GM21447 (cell line): ENCODE results near the gene SMIM14.
A peak's percentile ranks its signal among the peaks of the same experiment; 100 is the strongest.
"Not testable (repeated sequence)": the region's sequence is repeated elsewhere in the genome, so short reads cannot be mapped to it uniquely, and the experiment has no call there.

Source experiments
- ATAC-seq: cut with Tn5 transposase; IDR thresholded peaks from one replicate; pipeline ENCODE4 v1.9.1; 2021; ENCODE audit not compliant: unreplicated experiment

SMIM14 gene

GRCh38 chr4:39597695-39598381, 40.8 kb downstream of the SMIM14 start:
- no peak for ATAC-seq

- no peak for ATAC-seq
Observed at GRCh38 chr4:39596971-39597370, 41.7 kb downstream of the SMIM14 start.

- no peak for ATAC-seq
Observed at GRCh38 chr4:39591290-39591689, 47.4 kb downstream of the SMIM14 start.

GRCh38 chr4:39587881-39588280, 50.8 kb downstream of the SMIM14 start:
- no peak for ATAC-seq

- no peak for ATAC-seq
Observed at GRCh38 chr4:39574946-39575345, 63.7 kb downstream of the SMIM14 start.

GRCh38 chr4:39571504-39571903, 67.2 kb downstream of the SMIM14 start:
- no peak for ATAC-seq

GRCh38 chr4:39571054-39571453, 67.6 kb downstream of the SMIM14 start:
- ATAC-seq: no peak

GRCh38 chr4:39569209-39569608, 69.5 kb downstream of the SMIM14 start:
- ATAC-seq: peak; percentile 54

GRCh38 chr4:39568805-39569204, 69.9 kb downstream of the SMIM14 start:
- ATAC-seq: peak; percentile 78

- ATAC-seq: no peak
Observed at GRCh38 chr4:39565878-39566600, 72.6 kb downstream of the SMIM14 start.

GRCh38 chr4:39563346-39563847, 75.3 kb downstream of the SMIM14 start:
- no peak for ATAC-seq

GRCh38 chr4:39562792-39563191, 75.9 kb downstream of the SMIM14 start:
- no peak for ATAC-seq

GRCh38 chr4:39559626-39560025, 79.0 kb downstream of the SMIM14 start:
- no peak for ATAC-seq

GRCh38 chr4:39555472-39555871, 83.2 kb downstream of the SMIM14 start:
- ATAC-seq: no peak

GRCh38 chr4:39548425-39549067, 90.1 kb downstream of the SMIM14 start:
- ATAC-seq: no peak

GRCh38 chr4:39544580-39545315, 93.9 kb downstream of the SMIM14 start:
- ATAC-seq: no peak

- not testable (repeated sequence) for ATAC-seq
Observed at GRCh38 chr4:39544080-39544479, 94.6 kb downstream of the SMIM14 start.

- ATAC-seq: no peak
Observed at GRCh38 chr4:39543034-39543433, 95.6 kb downstream of the SMIM14 start.

- ATAC-seq: no peak
Observed at GRCh38 chr4:39542611-39543012, 96.1 kb downstream of the SMIM14 start.

- no peak for ATAC-seq
Observed at GRCh38 chr4:39541987-39542610, 96.6 kb downstream of the SMIM14 start.
